IPS-11a (cell line): ENCODE data around the gene CARMIL1.
"Not testable (repeated sequence)": the region's sequence is repeated elsewhere in the genome, so short reads cannot be mapped to it uniquely, and the experiment has no call there.

Source experiments
- H3K4me3 ChIP-seq: one replicate; pipeline ENCODE4 v1.5.1; 2013; ENCODE audit warnings: low read depth, low read length, control low read depth

Gene CARMIL1

DNA sequence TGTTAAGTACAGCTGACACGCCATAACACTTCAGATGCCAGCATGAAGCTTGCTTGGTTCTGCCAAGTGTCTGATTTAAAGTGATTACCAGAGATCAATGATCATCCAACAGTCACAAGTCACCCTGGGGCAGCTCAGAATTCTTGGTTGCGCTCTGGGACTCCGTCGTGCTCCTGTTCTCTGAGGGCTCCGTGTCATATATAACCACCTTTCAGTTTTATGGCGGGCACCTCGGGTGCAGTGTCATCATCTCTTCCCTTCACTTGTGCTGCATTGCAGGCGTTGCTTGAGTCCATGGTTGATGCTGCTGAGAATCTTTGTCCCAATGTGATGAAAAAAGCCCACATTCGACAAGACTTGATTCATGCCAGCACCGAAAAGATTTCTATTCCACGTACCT lies 271.5 kb downstream of the CARMIL1 start:
- no peak overlapping the region for H3K4me3 ChIP-seq

GRCh38 chr6:25553502-25553901 lies 274.3 kb downstream of the CARMIL1 start:
- no peak overlapping the region for H3K4me3 ChIP-seq

- H3K4me3 ChIP-seq: no peak overlapping the region
These were observed 276.0 kb downstream of the CARMIL1 start for GRCh38 chr6:25555188-25555587.

DNA sequence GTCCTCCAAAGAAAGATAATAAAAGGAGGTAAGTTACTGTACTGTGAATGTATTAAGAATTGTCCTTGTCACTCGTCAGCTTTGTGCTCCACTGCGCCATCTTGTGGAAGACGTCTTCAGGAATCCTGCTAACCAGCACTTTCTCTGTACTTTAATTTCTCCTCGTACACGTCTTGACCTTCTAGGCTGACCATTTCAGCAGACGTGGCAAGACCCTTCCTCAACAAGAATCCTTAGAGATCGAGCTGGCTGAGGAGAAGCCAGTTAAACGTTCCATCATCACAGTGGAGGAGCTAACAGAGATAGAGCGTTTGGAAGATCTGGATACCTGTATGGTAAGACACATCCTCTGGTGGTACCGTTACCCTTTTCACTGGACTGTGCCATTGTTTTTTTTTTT lies 277.3 kb downstream of the CARMIL1 start:
- no peak overlapping the region for H3K4me3 ChIP-seq

DNA sequence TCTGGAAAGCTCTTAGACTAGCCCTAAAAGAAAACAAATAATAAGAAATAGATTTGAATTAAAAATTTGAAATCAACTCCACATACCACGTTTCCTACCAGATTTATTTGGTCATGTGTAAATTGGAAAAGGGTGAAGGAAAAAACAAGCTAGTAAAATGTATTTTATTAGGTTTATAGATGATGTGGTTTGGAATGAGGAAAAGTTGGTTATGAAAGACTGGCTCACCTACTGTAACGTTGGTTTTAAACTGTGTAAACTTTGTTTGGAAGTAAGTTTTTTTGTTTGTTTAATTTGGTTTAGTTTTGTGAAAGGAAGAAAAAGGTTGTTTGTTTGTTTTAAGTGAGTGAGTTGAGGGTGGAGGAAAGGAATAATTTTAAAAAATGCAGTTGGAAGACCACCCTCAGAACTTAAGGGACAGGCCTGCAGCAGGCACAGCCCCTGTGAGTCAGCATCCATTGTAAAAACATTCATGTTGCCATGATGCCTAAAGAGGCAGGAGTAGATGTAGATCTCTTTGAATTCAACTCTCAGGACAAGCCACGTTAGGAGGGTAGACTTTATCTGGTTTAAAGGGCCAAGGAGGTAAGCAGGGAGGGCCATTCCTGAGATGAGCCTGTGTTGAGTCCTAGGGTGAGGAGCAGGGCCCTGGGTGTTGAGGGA lies 279.1 kb downstream of the CARMIL1 start:
- no peak overlapping the region for H3K4me3 ChIP-seq

GRCh38 chr6:25560865-25561264 lies 281.7 kb downstream of the CARMIL1 start:
- no peak overlapping the region for H3K4me3 ChIP-seq

- no peak overlapping the region for H3K4me3 ChIP-seq
These were observed 285.8 kb downstream of the CARMIL1 start for GRCh38 chr6:25564943-25565342.

DNA sequence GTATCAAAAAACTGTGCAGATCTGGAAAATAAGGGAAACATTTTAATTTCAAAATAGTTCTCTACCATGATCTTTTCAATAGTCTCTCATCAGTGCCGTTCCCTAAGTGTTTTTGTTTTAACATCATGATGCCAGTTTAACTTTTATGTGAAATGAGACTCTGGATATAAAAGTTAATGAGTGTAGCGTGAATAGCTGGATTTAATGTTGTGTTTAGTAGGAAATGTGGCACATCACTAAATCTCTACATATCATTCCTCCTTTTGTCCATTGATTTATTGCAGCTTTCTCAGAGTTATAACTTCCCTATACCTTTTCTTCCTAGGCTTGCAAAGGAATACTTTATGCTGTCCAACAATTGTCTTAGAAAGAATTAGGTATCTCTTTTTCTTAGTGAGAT lies 291.4 kb downstream of the CARMIL1 start:
- H3K4me3 ChIP-seq: no peak overlapping the region

DNA sequence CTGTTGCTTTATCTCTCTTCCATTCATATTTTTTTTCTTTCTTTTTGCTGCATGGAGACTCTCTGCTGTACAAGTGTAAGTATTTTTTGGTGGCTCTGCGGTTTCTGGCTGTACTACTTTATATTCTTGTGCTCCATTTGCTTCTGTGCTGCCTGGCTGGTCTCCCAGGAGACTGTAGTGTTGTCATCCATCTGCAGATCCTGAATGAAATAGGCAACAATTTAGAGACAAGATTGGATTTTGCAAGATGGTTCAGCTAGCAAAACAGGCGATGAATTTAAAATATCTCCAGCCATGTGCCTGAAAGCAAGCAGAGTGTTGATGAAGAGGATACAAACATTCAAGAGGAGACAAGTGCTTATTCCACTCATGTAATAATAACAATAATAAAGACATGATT lies 297.7 kb downstream of the CARMIL1 start:
- no peak overlapping the region for H3K4me3 ChIP-seq

DNA sequence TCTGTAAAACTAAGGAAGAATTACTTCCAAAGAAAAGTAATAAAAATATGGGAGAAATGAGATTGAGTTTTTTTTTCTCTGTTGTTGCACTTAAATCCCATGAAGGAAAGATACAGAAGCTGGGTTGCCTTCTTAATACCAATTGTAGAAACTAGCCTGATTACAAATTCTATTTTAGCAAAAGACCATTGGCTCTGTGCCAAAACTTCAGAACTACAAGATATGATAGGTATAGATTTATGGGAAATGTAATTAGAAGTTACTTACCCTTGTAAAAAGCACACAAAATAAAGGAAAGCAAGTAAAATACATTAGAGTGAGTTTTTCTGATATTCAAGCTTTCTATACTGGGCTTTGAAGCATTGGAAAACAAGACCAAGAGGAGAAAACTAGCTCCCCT lies 299.4 kb downstream of the CARMIL1 start:
- H3K4me3 ChIP-seq: no peak overlapping the region

- H3K4me3 ChIP-seq: no peak overlapping the region
These were observed 300.3 kb downstream of the CARMIL1 start for GRCh38 chr6:25579391-25579883.

DNA sequence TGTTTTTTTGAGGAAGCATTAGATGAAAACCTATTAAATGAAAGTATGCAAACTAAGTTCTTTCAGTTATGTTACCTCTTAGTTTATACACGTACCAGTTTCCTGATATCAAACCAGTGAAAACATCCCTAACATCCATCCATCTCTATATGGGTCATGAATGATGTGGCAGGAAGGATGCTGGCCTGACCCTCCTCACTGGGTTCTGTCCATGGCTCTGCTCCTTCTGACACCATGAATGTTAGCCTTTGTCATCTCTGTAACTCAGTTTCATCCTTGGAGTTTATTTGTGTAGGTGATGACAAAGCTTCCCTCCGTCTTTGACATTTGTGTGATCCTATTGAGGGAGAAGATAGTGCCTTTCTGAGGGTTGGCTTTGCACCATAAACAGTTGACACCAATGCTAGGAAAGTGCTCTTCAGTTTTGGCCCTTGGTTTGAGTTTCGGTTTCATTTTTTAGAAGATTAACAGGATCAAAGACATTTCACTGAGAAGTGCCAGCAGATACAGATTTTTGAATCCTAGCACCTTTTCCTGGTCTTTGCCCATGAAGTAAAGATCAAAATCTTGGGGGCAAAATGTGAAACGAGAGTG lies 300.8 kb downstream of the CARMIL1 start:
- H3K4me3 ChIP-seq: no peak overlapping the region

GRCh38 chr6:25582101-25582500 lies 302.9 kb downstream of the CARMIL1 start:
- no peak overlapping the region for H3K4me3 ChIP-seq

DNA sequence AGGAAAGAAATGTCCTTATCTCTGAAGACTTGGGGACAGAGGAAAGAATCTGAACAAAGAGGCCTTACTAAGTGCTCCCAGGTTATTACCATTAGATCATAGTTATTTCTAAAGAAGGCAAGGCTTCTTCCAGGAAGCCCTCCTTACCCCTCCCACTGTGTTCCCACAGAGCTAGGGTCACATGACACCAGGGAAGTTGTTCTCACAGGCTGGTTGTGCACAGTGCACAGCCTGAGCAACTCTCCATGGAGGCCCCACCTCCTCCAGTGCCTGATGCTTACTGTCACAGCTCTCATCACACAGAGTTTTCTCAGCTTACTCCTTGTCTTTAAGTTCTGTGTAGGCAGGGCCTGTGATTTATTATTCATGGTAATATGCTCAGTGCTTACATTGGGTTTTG lies 303.9 kb downstream of the CARMIL1 start:
- no peak overlapping the region for H3K4me3 ChIP-seq

DNA sequence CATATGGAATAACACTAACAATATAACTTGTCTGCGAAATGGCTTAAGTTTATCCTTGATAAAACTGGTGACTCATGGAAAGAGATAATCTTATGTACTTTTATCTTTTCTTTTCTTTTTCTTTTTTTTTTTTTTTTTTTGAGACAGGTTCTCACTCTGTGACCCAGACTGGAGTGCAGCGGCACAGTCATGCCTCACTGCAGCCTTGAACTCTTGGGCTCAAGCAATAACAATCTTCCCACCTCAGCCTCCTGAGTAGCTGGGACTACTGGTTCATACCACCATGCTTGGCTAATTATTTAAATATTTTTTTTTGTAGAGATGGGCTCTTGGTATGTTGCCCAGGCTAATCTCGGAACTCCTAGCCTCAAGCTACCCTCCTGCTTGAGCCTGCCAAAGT lies 304.7 kb downstream of the CARMIL1 start:
- no peak overlapping the region for H3K4me3 ChIP-seq

DNA sequence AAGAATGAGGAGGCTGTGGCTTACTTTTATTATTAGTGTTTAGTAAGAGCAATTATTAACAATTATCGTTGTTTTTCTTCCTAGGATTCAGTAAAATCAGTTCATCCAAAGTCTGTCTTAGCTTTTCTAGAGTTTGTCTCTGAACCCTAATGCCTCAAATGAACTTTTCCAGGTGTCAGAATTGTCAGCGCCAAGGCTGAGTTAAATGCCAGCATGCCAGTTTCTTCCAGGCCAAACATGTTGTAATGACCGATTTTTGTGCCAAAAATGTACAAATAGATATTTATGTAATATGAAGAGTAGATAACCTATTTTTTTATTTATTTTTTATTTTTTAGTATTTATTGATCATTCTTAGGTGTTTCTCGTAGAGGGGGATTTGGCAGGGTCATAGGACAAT lies 306.1 kb downstream of the CARMIL1 start:
- no peak overlapping the region for H3K4me3 ChIP-seq

DNA sequence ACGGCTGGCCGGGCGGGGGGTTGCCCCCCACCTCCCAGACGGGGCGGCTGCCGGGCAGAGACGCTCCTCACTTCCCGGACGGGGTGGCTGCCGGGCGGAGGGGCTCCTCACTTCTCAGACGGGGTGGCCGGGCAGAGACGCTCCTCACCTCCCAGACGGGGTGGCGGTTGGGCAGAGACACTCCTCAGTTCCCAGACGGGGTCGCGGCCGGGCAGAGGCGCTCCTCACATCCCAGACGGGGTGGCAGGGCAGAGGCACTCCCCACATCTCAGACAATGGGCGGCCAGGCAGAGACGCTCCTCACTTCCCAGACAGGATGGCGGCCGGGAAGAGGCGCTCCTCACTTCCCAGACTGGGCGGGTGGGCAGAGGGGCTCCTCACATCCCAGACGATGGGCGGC lies 306.9 kb downstream of the CARMIL1 start:
- H3K4me3 ChIP-seq: not testable (repeated sequence)

GRCh38 chr6:25586927-25587326 lies 307.8 kb downstream of the CARMIL1 start:
- H3K4me3 ChIP-seq: no peak overlapping the region

DNA sequence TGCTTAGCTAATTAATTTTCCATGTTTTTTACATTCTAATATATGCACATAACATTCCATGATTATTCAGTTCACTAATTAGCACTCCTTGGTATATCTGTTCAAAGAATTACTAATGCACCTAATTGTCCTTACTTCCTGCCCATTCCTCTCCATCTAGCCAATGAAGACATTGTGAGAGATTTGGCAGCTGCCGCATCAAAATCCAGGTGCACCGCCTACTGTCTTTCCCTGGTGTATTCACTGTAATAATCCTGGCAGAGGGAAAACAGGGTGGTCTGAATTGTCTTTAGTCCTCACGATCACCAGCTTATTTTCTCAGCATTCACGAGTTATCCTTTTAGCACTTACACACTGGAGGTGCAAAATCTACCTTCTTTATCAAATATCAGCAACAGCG lies 311.8 kb downstream of the CARMIL1 start:
- H3K4me3 ChIP-seq: no peak overlapping the region

DNA sequence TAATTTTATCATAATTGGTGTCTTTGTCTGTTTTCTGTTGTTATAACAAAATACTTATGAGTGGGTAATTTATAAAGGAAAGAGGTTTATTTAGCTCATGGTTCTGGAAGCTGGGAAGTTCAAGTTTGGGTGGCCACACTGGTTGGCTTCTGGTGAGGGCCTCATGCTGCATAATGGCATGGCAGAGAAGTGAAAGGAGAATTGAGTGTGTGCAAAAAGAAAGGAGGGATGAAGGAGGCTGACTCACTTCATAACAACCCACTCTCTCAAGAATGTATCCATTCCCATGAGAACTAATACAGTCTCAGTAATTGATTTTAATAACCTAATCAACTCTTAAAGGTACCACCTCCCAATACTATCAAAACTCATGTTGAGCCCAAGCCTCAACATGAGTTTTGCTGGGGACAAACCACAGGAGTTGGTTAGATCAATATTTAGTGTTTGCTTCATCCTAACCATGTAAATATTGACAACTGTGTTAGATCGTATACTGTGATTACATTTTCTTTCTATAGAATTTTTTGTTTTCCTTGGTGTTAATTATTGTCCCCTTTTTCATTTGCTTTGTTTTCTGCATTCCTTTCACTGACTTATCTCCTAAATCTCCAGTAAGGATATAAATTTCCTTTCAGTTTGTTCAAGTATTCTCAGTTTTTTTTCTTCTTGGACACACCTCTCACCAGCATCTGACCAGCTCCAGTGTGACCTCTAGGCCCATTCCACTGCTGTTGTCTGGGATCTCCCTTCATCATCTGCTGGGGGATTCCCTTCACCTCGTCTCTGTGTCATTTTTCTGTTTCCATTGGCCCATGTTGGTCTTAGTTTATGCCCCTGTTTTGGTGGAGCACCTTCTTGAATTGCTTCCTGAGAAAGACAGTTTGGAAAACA lies 318.0 kb downstream of the CARMIL1 start:
- H3K4me3 ChIP-seq: no peak overlapping the region

DNA sequence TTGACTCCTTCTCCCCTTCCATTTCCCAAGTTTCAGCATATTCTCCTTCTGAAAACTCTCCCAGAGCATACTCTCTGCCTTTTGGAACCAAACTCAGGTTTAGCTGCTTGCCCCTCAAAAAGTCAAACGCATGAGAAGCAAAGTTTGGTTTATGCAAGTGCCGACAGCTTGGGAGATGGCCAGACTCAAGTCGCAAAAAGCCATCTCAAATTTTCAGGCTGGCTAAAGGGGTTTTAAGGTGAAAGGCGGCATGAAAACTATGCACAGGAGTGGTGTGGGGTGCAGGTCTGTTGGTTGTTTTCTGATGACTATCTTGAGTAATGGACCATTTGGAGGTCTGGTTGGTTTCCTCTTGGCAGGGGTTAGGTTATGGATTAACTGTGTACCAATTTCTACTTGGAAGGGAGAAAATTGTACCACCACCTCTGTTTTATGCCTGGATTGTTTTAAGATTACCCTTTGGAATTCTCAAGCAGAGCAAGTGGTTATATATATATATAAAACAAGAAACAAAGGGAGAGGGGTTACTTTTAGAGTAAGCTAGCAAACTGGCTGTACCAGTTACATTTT lies 320.4 kb downstream of the CARMIL1 start:
- H3K4me3 ChIP-seq: no peak overlapping the region
